H1 (cell line): ENCODE data around the gene RPS27A. TPM values are rescaled to one million over a fixed set of nuclear protein-coding genes. Genes with fewer than 3 reads are reported as not detected.
"Not testable (repeated sequence)": the region's sequence is repeated elsewhere in the genome, so short reads cannot be mapped to it uniquely, and the experiment has no call there.

Experiments used
- CTCF ChIA-PET: fragments of 300-600 bp; sonication (Branson Sonifier 250); formaldehyde crosslinking; loops from one replicate; lab custom pipeline; 2021; ENCODE audit not compliant: partially characterized antibody; lab: Charles Lee
- POLR2A ChIA-PET: fragments of 300-600 bp; sonication (Branson Sonifier 250); formaldehyde crosslinking; loops from one replicate; lab custom pipeline; 2021; ENCODE audit warnings: inconsistent platforms; ENCODE audit not compliant: partially characterized antibody; lab: Charles Lee
- DNase-seq, 2 experiments: peaks; one replicate each; pipeline versions ENCODE4 v3.0.0 to v3.0.0-alpha.2; 2010 to 2022; ENCODE audit warnings: low spot score in 2 of 2, low read depth in 1 of 2, mixed read lengths in 1 of 2
- FAIRE-seq: peaks from 2 replicates; lab custom pipeline; 2011; peaks lifted over from hg19 to GRCh38; lab: Jason Lieb, UNC
- H2AFZ ChIP-seq: 2 replicates; pipeline ENCODE4 v1.8.1; 2012; ENCODE audit warnings: low read length, inconsistent platforms
- H2AK5ac ChIP-seq: 2 replicates; pipeline ENCODE4 v1.6.1; 2013; ENCODE audit warnings: low read depth, low read length
- H2BK120ac ChIP-seq: replicated peaks from 2 replicates; pipeline ENCODE3; 2013; ENCODE audit warnings: low read depth, low read length, inconsistent platforms
- H2BK12ac ChIP-seq: 2 replicates; pipeline ENCODE4 v1.6.1; 2013; ENCODE audit warnings: low read depth, low read length
- H2BK15ac ChIP-seq: 2 replicates; pipeline ENCODE4 v1.6.1; 2013; ENCODE audit warnings: low read length
- H2BK20ac ChIP-seq: 2 replicates; pipeline ENCODE4 v1.6.1; 2013; ENCODE audit warnings: low read length
- H2BK5ac ChIP-seq: 2 replicates; pipeline ENCODE4 v1.6.1; 2013; ENCODE audit warnings: low read depth, low read length
- H3K14ac ChIP-seq: 2 replicates; pipeline ENCODE4 v1.6.1; 2013; ENCODE audit warnings: inconsistent platforms; ENCODE audit not compliant: insufficient read length
- H3K18ac ChIP-seq: 2 replicates; pipeline ENCODE4 v1.6.1; 2013; ENCODE audit warnings: low read length; ENCODE audit errors: extremely low read depth
- H3K23ac ChIP-seq: 2 replicates; pipeline ENCODE4 v1.6.1; 2013; ENCODE audit warnings: inconsistent platforms; ENCODE audit not compliant: insufficient read length
- H3K23me2 ChIP-seq: 2 replicates; pipeline ENCODE4 v1.6.1; 2013; ENCODE audit warnings: low read depth, low read length
- H3K27ac ChIP-seq: 2 replicates; pipeline ENCODE4 v1.6.1; 2011; ENCODE audit warnings: low read depth, low read length, inconsistent platforms
- H3K27me3 ChIP-seq, 4 experiments: replicated peaks in 1 of 4; 1 replicate in 1 of 4; 2 replicates in 3 of 4; pipeline versions ENCODE4 v1.6.1 to v1.8.1; 2011 to 2013; ENCODE audit warnings: low read length in 3 of 4, mild to moderate bottlenecking in 3 of 4, inconsistent platforms in 2 of 4, mixed read lengths in 2 of 4, moderate library complexity in 1 of 4; ENCODE audit not compliant: control insufficient read depth in 3 of 4, insufficient read depth in 3 of 4; ENCODE audit errors: extremely low read depth in 1 of 4
- H3K36me3 ChIP-seq, 4 experiments: 2 replicates each; pipeline versions ENCODE4 v1.6.1 to v1.8.1; 2011 to 2013; ENCODE audit warnings: mild to moderate bottlenecking in 4 of 4, low read length in 3 of 4, moderate library complexity in 2 of 4, control low read depth in 1 of 4, inconsistent platforms in 1 of 4; ENCODE audit not compliant: insufficient read depth in 4 of 4, control insufficient read depth in 2 of 4
- H3K4ac ChIP-seq: replicated peaks from 2 replicates; pipeline ENCODE3; 2013; ENCODE audit warnings: low read length, low read depth, mixed read lengths, inconsistent platforms; ENCODE audit not compliant: insufficient read length
- H3K4me1 ChIP-seq, 4 experiments: replicated peaks in 1 of 4; 1 replicate in 1 of 4; 2 replicates in 3 of 4; pipeline versions ENCODE4 v1.6.1 to v1.8.1; 2011 to 2013; ENCODE audit warnings: low read length in 3 of 4, inconsistent platforms in 2 of 4, mixed read lengths in 1 of 4; ENCODE audit not compliant: insufficient read depth in 4 of 4, control insufficient read depth in 3 of 4
- H3K4me2 ChIP-seq, 2 experiments: 2 replicates each; pipeline versions ENCODE4 v1.6.1 to v1.8.1; 2011 to 2013; ENCODE audit warnings: low read depth in 2 of 2, low read length in 2 of 2, control low read depth in 1 of 2, inconsistent platforms in 1 of 2, mild to moderate bottlenecking in 1 of 2; ENCODE audit not compliant: insufficient read depth in 1 of 2
- H3K4me3 ChIP-seq, 4 experiments: fragments of 200-600, 300-600 bp in 1 of 4; sonication (generic), shearing (Covaris generic), sonication (Bioruptor Twin) in 1 of 4; 2 replicates each; pipeline versions ENCODE4 v1.5.1 to v1.8.1; 2011 to 2016; ENCODE audit warnings: low read length in 4 of 4, low read depth in 3 of 4, control low read depth in 2 of 4, inconsistent platforms in 2 of 4, mild to moderate bottlenecking in 2 of 4, mixed read lengths in 1 of 4, moderate library complexity in 1 of 4; ENCODE audit not compliant: insufficient read depth in 2 of 4; ENCODE audit errors: extremely low read depth in 1 of 4
- H3K56ac ChIP-seq: replicated peaks from 2 replicates; pipeline ENCODE3; 2013; ENCODE audit warnings: low read depth, mild to moderate bottlenecking, mixed read lengths, low read length, inconsistent platforms; ENCODE audit not compliant: insufficient read length
- H3K79me1 ChIP-seq: 2 replicates; pipeline ENCODE4 v1.6.1; 2013; ENCODE audit warnings: low read depth, low read length, control low read depth
- H3K79me2 ChIP-seq, 2 experiments: 2 replicates each; pipeline versions ENCODE4 v1.6.1 to v1.8.1; 2012 to 2013; ENCODE audit warnings: low read length in 2 of 2, mild to moderate bottlenecking in 2 of 2, inconsistent platforms in 1 of 2; ENCODE audit not compliant: insufficient read depth in 2 of 2, control insufficient read depth in 1 of 2
- H3K9ac ChIP-seq, 4 experiments: replicated peaks in 1 of 4; 1 replicate in 1 of 4; 2 replicates in 3 of 4; pipeline versions ENCODE4 v1.6.1 to v1.8.1; 2011 to 2013; ENCODE audit warnings: low read depth in 3 of 4, low read length in 3 of 4, control low read depth in 2 of 4, mild to moderate bottlenecking in 2 of 4, moderate library complexity in 2 of 4, inconsistent platforms in 1 of 4; ENCODE audit errors: extremely low read depth in 1 of 4
- H3K9me3 ChIP-seq, 2 experiments: 2 replicates each; pipeline versions ENCODE4 v1.6.1 to v1.8.1; 2012 to 2013; ENCODE audit warnings: mild to moderate bottlenecking in 2 of 2, moderate library complexity in 2 of 2, control low read depth in 1 of 2, inconsistent platforms in 1 of 2, low read depth in 1 of 2, low read length in 1 of 2, mixed read lengths in 1 of 2; ENCODE audit not compliant: insufficient read depth in 2 of 2
- H4K20me1 ChIP-seq, 2 experiments: replicated peaks in 1 of 2; 2 replicates each; pipeline versions ENCODE3 to v1.8.1; 2011 to 2013; ENCODE audit warnings: inconsistent platforms in 2 of 2, low read length in 2 of 2, mild to moderate bottlenecking in 1 of 2; ENCODE audit not compliant: insufficient read depth in 2 of 2, control insufficient read depth in 1 of 2
- H4K5ac ChIP-seq: 2 replicates; pipeline ENCODE4 v1.6.1; 2013; ENCODE audit warnings: low read length, low read depth, mixed read lengths, inconsistent platforms; ENCODE audit not compliant: insufficient read length
- H4K8ac ChIP-seq: 2 replicates; pipeline ENCODE4 v1.8.0; 2013; ENCODE audit warnings: mild to moderate bottlenecking, moderate library complexity, low read length, inconsistent platforms; ENCODE audit not compliant: insufficient read depth; ENCODE audit errors: extremely low read depth
- H4K91ac ChIP-seq: replicated peaks from 2 replicates; pipeline ENCODE3; 2013; ENCODE audit warnings: low read length, mixed read lengths, inconsistent platforms; ENCODE audit not compliant: insufficient read length
- ASH2L ChIP-seq: fragments of 200-600, 300-600 bp; sonication (generic); IDR thresholded peaks from one replicate; pipeline ENCODE4 v1.7.1; 2017; ENCODE audit warnings: low read length
- BRCA1 ChIP-seq: IDR thresholded peaks from 2 replicates; pipeline ENCODE4 v1.6.1; 2012; ENCODE audit warnings: low read depth, low read length, improper control_type of control experiment
- CHD1 ChIP-seq: IDR thresholded peaks from 2 replicates; pipeline ENCODE4 v1.6.1; 2012; ENCODE audit warnings: low read depth, low read length, improper control_type of control experiment
- FOSL1 ChIP-seq: IDR thresholded peaks from 2 replicates; pipeline ENCODE4 v1.6.1; 2011; ENCODE audit warnings: mild to moderate bottlenecking, low read depth, low read length, moderate library complexity; ENCODE audit not compliant: insufficient read depth
- POU5F1 ChIP-seq: IDR thresholded peaks from 2 replicates; pipeline ENCODE4 v1.6.1; 2011; ENCODE audit warnings: low read depth, mild to moderate bottlenecking, low read length, moderate library complexity
- TBP ChIP-seq: IDR thresholded peaks from 2 replicates; pipeline ENCODE4 v1.6.1; 2011; ENCODE audit warnings: low read depth, low read length, improper control_type of control experiment
- TEAD4 ChIP-seq: IDR thresholded peaks from 2 replicates; pipeline ENCODE4 v1.6.1; 2012; ENCODE audit warnings: low read depth, low read length, inconsistent platforms, mixed read lengths
- WGBS, 2 experiments: shearing (Covaris generic) in 1 of 2; methylation state at CpG; one replicate each; pipeline versions ENCODE4 v1.1.6 to v1.1.7; 2013 to 2015; ENCODE audit warnings: low lambda C conversion rate in 2 of 2, mixed read lengths in 2 of 2, inconsistent platforms in 1 of 2, low coverage in 1 of 2, missing lambda C conversion rate in 1 of 2; ENCODE audit not compliant: insufficient replicate concordance in 2 of 2, insufficient coverage in 1 of 2, insufficient read length in 1 of 2; ENCODE audit errors: extremely low coverage in 1 of 2, missing lambda C conversion rate in 1 of 2; 5-methylcytosine and 5-hydroxymethylcytosine counted together
- polyA plus RNA-seq, 7 experiments: library from polyadenylated mRNA; depleted of rRNA in 3 of 7; stranded (reverse) in 5 of 7; unstranded in 2 of 7; fragments of >200 nt in 5 of 7; fragments of 200-250 nt in 2 of 7; gene quantifications; 1 replicate in 5 of 7; 2 replicates in 1 of 7; 4 replicates in 1 of 7; pipeline versions ENCODE4 v1.2.1 to v1.2.3, GENCODE V29; 2011 to 2013; ENCODE audit warnings: missing spikeins in 2 of 7, mixed read lengths in 2 of 7
- total RNA-seq: library from RNA; stranded (reverse); fragmentation: NEBNext Ultra II Directional; extraction: Animal tissue kit (Norgen Biotek cat#: 25700); gene quantifications from 2 replicates; pipeline ENCODE4 v1.2.1, GENCODE V29; 2021

The RPS27A gene
- total and polyA plus RNA-seq, 2 of the 8 experiments (the other 6 are each of a cell fraction or from before 2014, with no cell fraction given), result 1,431 to 1,682 TPM

DNA sequence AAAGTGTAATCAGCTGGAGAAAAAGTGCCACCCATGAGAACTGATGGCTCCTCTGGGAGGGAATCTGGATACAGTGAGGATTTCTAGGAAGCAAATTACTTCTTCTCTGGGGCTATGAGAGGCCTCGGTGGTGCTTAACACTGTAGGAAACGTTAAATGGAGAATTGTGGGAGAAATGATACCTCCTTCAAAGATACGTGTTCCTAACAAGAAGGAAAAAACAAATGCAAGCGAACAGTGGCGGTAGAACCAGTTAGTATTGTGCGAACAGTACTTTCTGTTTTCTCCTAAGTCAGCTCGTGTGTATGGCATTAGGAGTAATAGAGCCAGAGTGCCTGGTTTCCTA, 37.1 kb downstream of the RPS27A start (continued):
- TF ChIP-seq ASH2L (no peak), TEAD4 (no peak), BRCA1 (no peak), POU5F1 (no peak), CHD1 (no peak), FOSL1 (no peak), TBP (no peak)
- TF ChIP-seq, all 59 proteins: peak for 0

DNA sequence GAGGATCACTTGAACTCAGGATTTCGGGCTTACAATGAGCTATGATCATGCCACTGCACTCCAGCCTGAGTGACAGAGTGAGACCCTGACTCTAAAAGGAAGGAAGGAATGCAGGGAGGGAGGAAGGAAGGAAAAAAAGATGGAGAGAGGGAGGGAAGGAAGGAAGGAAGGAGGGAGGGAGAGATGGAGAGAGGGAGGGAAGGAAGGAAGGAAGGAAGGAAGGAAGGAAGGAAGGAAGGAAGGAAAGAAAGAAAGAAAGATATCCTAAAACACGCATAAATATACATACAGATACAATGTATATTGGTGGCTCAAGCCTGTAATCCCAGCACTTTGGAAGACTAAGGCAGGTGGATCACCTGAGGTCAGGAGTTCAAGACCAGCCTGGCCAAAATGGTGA, 41.9 kb downstream of the RPS27A start:
- H2BK12ac ChIP-seq, DNase-seq, H3K9me3 ChIP-seq, H4K8ac ChIP-seq, H2AK5ac ChIP-seq, H3K27ac ChIP-seq, H4K5ac ChIP-seq, H3K9ac ChIP-seq, H3K4me2 ChIP-seq, CTCF ChIA-PET, H2BK5ac ChIP-seq, H3K4ac ChIP-seq, H3K36me3 ChIP-seq, H3K79me1 ChIP-seq, H3K79me2 ChIP-seq, H3K27me3 ChIP-seq, H3K23ac ChIP-seq, H4K20me1 ChIP-seq, H3K56ac ChIP-seq, H3K23me2 ChIP-seq, H3K14ac ChIP-seq, H2BK120ac ChIP-seq, H2BK15ac ChIP-seq, H2BK20ac ChIP-seq, H4K91ac ChIP-seq, H3K4me3 ChIP-seq, H3K18ac ChIP-seq, FAIRE-seq, H2AFZ ChIP-seq: not testable (repeated sequence)
- 91% methylated on average over 2 of the region's 2 CpGs; no CpG with 5 or more reads in 1 of the 2 experiments for WGBS, 2 experiments
- POLR2A ChIA-PET, result interaction anchor here (0.6 to 1.0 kb wide), 3 partner anchors 21 to 41 kb away, joined by 3 to 4 read pairs (median 4); partner anchors contain the start of gene RPS27A
- H3K4me1 ChIP-seq, result peaks cover 0 to 10% (median 3%) of the 10 kb centered on the region in 4 experiments; a peak in 4 of 7 replicates
